Prostate gland (tissue), 2 donors: ENCODE results near the gene AADACL4. TPM values are rescaled to one million over a fixed set of nuclear protein-coding genes. Genes with fewer than 3 reads are reported as not detected.

Source experiments
- DNase-seq: peaks from one replicate; pipeline ENCODE4 v3.0.0-alpha.2; 2019; ENCODE audit warnings: low spot score
- H3K27ac ChIP-seq, 2 donors: fragments of 200-600 bp; sonication (generic); 2 replicates each; pipeline ENCODE4 v1.5.1; 2017 to 2019
- H3K27me3 ChIP-seq: fragments of 200-600 bp; sonication (generic); replicated peaks from 2 replicates; pipeline ENCODE4 v1.5.1; 2019; ENCODE audit not compliant: insufficient read depth
- H3K36me3 ChIP-seq, 2 donors: fragments of 200-600 bp; sonication (generic); 1 replicate in 1 of 2; 2 replicates in 1 of 2; pipeline versions ENCODE4 v1.5.1 to v1.8.1; 2017 to 2019
- H3K4me1 ChIP-seq: fragments of 200-600 bp; sonication (generic); replicated peaks from 2 replicates; pipeline ENCODE4 v1.5.1; 2019
- H3K4me3 ChIP-seq, 2 donors: fragments of 200-600 bp; sonication (generic); 2 replicates each; pipeline ENCODE4 v1.5.1; 2017 to 2019
- H3K9me3 ChIP-seq: fragments of 200-600 bp; sonication (generic); 2 replicates; pipeline ENCODE4 v1.5.1; 2017
- CTCF ChIP-seq, 4 experiments: fragments of 200-600 bp in 2 of 4; fragments of 450-650 bp in 2 of 4; sonication (generic) in 2 of 4; IDR thresholded peaks; 1 replicate in 3 of 4; 2 replicates in 1 of 4; pipeline ENCODE4 v1.5.1; 2016 to 2019; ENCODE audit warnings: antibody characterized with exemption in 4 of 4, mild to moderate bottlenecking in 2 of 4, moderate library complexity in 2 of 4
- POLR2A ChIP-seq: fragments of 450-650 bp; IDR thresholded peaks from one replicate; pipeline ENCODE4 v1.6.1; 2016; ENCODE audit warnings: antibody characterized with exemption, mild to moderate bottlenecking
- POLR2AphosphoS5 ChIP-seq: sonication (generic); formaldehyde crosslinking; IDR thresholded peaks from one replicate; pipeline ENCODE4 v1.6.1; 2017; ENCODE audit warnings: antibody characterized with exemption
- WGBS: methylation state at CpG from one replicate; pipeline ENCODE4 v1.1.5; 2018; 5-methylcytosine and 5-hydroxymethylcytosine counted together
- intact Hi-C: fragments of 100-400 bp; cut with DNase I; formaldehyde crosslinking; loops from one replicate; pipeline ENCODE4 v1.14.2; 2022
- total RNA-seq, 2 donors: library from RNA; depleted of rRNA; stranded (reverse); fragments of >200 nt; gene quantifications; one replicate each; pipeline ENCODE4 v1.1.0, GENCODE V29; 2016

Gene AADACL4
- total RNA-seq = not detected

DNA sequence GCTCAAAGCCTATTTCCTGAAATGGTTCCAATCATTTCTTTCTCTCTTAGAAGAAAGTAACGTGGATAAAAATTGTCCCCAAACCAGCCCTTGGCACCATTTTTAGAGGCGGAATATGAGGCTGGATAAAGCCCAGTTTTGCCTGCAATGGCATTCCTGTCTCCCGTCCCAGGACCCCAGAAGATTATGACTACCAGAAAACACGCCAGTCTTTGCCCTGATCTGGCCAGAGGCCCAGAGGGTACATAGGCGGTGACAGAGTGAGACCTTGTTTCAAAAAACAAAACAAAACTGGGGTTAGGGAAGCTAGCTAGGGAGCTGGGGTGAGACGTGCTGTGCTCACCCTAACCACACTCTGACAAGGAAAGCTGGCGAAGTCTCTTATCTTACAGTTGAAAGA, at the start of gene AADACL4:
TSS of gene AADACL4 (plus strand) at position 301 of the 400 bp plus-strand sequence. CDS start 462 bp downstream, outside the sequence.
- TF ChIP-seq CTCF (IDR thresholded peaks at IDR 0.05) = no peak
- TF ChIP-seq POLR2AphosphoS5 = no peak
- TF ChIP-seq POLR2A = no peak
- WGBS = 69% methylated on average over 7 of the region's 7 CpGs
- Histone ChIP-seq H3K4me3 (no peak within 1 kb of the TSS), H3K27me3 (no peaks in the 10 kb centered on the region), H3K4me1 (no peaks in the 10 kb centered on the region), H3K36me3 (no peaks in the 10 kb centered on the region), H3K9me3 (no peaks in the 10 kb centered on the region), H3K27ac (no peak within 1 kb of the TSS)
- DNase-seq = no peak
- intact Hi-C loops = no loop called here

DNA sequence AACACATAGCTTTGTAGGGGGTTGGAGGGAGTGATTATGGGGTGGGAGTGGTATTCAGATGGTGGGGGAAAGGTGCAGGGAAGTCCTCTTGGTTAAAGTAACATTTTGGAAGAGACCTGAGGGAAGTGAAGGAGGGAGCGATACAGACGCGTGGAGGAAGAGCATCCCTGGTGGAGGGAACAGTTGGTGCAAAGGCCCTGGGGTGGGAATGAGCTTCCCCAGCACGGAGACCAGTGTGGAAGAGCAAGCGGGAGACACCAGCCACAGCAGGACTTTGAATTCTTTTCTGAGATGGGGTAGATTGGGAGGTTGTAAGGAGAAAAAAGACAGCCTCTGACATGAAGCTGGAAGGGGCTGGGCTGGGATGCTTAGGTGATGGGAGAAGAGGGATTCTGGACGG, 49.4 kb upstream of the AADACL4 start:
- Histone ChIP-seq H3K4me1 (peaks cover 51% of the 10 kb centered on the region), H3K36me3 (no peaks in the 10 kb centered on the region), H3K27me3 (no peaks in the 10 kb centered on the region), H3K9me3 (no peaks in the 10 kb centered on the region), H3K27ac (peak overlapping the region; percentile 89 to 90), H3K4me3 (no peak overlapping the region)
- no peak for DNase-seq
- no peak for TF ChIP-seq CTCF (IDR thresholded peaks at IDR 0.05)
- no peak for TF ChIP-seq POLR2AphosphoS5
- no peak for TF ChIP-seq POLR2A
- intact Hi-C loops = no loop called here
- WGBS = 56% methylated on average over 6 of the region's 6 CpGs

DNA sequence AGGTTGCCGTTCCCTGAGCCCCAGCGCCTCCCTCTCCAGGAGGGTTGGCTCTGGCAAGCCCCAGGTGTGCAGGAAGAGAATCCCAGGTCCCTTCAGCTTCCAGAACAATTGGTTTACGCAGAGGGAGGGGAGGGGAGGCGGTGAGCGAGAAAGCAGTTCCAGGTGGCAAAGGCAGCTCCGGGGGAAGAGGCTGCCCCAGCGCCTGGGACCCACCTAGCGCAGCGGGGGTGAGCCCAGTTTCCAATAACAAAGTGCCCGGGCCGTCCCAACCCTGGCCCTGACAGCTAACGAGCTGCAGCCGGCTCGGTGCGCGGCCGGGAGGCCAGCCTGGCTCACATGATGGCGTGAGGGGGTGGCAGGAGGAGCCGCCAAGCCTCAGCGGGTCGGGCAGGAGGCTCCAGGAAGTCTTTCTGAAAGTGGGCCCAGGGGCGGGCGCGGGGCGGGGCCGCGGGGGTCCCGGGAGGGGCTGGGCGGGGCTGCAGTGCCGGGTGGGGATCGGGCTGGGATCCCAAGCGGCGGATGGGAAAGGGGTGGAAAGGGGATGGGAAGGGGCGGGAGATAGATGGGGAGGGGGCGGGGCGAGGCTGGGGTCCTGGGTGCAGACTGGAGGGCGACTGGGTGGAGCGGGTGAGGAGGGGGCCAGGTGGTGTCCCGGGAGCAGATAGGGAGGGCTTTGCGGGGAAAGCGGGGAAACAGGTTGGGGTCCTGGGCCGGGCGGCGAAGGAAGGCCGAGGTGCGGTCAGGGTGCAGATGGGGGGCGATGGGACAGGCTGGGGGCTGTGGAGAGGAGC, 48.7 kb upstream of the AADACL4 start:
- TF ChIP-seq CTCF (IDR thresholded peaks at IDR 0.05) (no peak), POLR2AphosphoS5 (peak; percentile 75), POLR2A (peak; percentile 36)
- no peaks in the 10 kb centered on the region for H3K36me3 ChIP-seq
- H3K4me3 ChIP-seq = peak overlapping the region; percentile 17 to 32
- peak overlapping the region; percentile 89 to 90 for H3K27ac ChIP-seq
- H3K4me1 ChIP-seq = peaks cover 54% of the 10 kb centered on the region
- WGBS = 4% methylated on average over 36 of the region's 47 CpGs
- DNase-seq = peak; percentile 74
- no peaks in the 10 kb centered on the region for H3K27me3 ChIP-seq
- intact Hi-C loops = loop anchor here (5.0 kb wide), 2 partner anchors 43 to 143 kb away; no protein-coding TSS in a partner anchor
- H3K9me3 ChIP-seq = no peaks in the 10 kb centered on the region

DNA sequence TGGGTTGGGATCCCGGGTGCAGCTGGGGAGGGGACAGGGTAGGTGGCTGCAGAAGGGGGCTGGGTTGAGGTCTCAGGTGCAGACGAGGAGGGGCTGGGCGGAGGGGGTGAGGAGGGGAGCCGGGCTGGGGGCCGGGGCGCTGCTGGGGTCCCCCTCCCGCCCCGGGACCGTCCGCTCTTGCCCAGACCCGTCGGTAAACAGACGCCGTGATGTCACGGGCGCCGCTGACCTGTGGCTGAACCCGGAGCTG, 48.2 kb upstream of the AADACL4 start:
- H3K27me3 ChIP-seq = no peaks in the 10 kb centered on the region
- peak overlapping the region; percentile 89 to 90 for H3K27ac ChIP-seq
- no peaks in the 10 kb centered on the region for H3K9me3 ChIP-seq
- H3K4me3 ChIP-seq = peak overlapping the region; percentile 17 to 32
- intact Hi-C loops = loop anchor here (2.0 to 5.0 kb wide), 3 partner anchors 21 to 143 kb away; no protein-coding TSS in a partner anchor
- TF ChIP-seq CTCF (IDR thresholded peaks at IDR 0.05) (no peak), POLR2A (no peak), POLR2AphosphoS5 (no peak)
- H3K4me1 ChIP-seq = peaks cover 59% of the 10 kb centered on the region
- H3K36me3 ChIP-seq = no peaks in the 10 kb centered on the region
- WGBS = 2% methylated on average over 18 of the region's 18 CpGs
- DNase-seq = peak; percentile 94
